ENCODE results near the gene SLC23A1.

Gene SLC23A1

GRCh38 chr5:139383275-139383992 lies at the start of gene SLC23A1:
Gene SLC23A1, minus strand, starts transcription at chr5:139383297. Its CDS starts 44 bp downstream, at chr5:139383253.
- H3K4me3 ChIP-seq (replicated peaks; ENCODE audit: low read depth, low read length), result no peak within 1 kb of the TSS
- DNase-seq (ENCODE audit: low read depth), result no peak
- TF ChIP-seq CTCF (IDR thresholded peaks at IDR 0.05; ENCODE audit: low read length, missing control alignments), result no peak

- no peak for DNase-seq (ENCODE audit: low read depth)
- no peak overlapping the region for H3K4me3 ChIP-seq (replicated peaks; ENCODE audit: low read depth, low read length)
- TF ChIP-seq CTCF (IDR thresholded peaks at IDR 0.05; ENCODE audit: low read length, missing control alignments), result no peak
Observed at GRCh38 chr5:139431706-139432105, 48.6 kb upstream of the SLC23A1 start.

- TF ChIP-seq CTCF (IDR thresholded peaks at IDR 0.05; ENCODE audit: low read length, missing control alignments), result no peak
- DNase-seq (ENCODE audit: low read depth), result no peak
- H3K4me3 ChIP-seq (replicated peaks; ENCODE audit: low read depth, low read length), result no peak overlapping the region
Observed at GRCh38 chr5:139430015-139430414, 46.9 kb upstream of the SLC23A1 start.

DNA sequence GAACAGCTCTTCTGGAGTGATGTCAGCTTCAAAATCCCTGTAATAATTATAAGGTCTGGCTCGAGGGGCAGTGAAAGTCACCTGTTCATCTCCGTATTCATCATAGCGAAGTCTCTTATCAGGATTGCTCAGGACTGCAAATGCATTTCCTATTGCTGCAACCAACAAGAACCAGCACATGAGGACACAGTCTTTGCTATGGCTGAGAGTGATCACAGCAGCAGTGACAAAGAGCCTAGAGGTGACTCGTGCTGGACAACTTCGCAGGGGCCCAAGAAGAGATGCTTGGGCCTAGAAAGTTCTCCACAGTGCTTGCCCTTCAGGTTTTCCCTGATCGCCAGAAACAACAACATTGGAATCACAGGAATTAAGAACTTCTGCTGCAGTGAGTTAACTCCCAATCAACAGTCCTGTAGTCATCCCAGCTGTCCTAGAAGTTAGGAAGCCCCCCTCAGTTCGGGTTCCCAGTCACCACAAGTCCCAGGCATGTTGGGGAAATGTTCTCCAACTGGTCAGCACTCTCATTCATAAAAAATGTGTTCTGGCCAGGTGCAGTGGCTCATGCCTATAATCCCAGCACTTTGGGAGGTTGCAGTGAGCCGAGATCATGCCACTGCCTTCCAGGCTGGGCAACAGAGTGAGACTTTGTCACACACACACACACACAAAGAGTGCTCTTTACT lies 43.2 kb upstream of the SLC23A1 start:
- DNase-seq (ENCODE audit: low read depth), result peak; percentile 28
- no peak for TF ChIP-seq CTCF (IDR thresholded peaks at IDR 0.05; ENCODE audit: low read length, missing control alignments)
- H3K4me3 ChIP-seq (replicated peaks; ENCODE audit: low read depth, low read length), result no peak overlapping the region

GRCh38 chr5:139425497-139425896 lies 42.4 kb upstream of the SLC23A1 start:
- no peak overlapping the region for H3K4me3 ChIP-seq (replicated peaks; ENCODE audit: low read depth, low read length)
- no peak for DNase-seq (ENCODE audit: low read depth)
- no peak for TF ChIP-seq CTCF (IDR thresholded peaks at IDR 0.05; ENCODE audit: low read length, missing control alignments)

GRCh38 chr5:139422307-139422893 lies 39.3 kb upstream of the SLC23A1 start:
- peak; percentile 94 for TF ChIP-seq CTCF (IDR thresholded peaks at IDR 0.05; ENCODE audit: low read length, missing control alignments)
- DNase-seq (ENCODE audit: low read depth), result peak; percentile 86
- H3K4me3 ChIP-seq (replicated peaks; ENCODE audit: low read depth, low read length), result no peak overlapping the region
